Liver (tissue), 9 donors: Measurements from ENCODE around the gene RCAN2. TPM values are rescaled to one million over a fixed set of nuclear protein-coding genes. Genes with fewer than 3 reads are reported as not detected.

Experiments used
- DNase-seq: peaks from one replicate; pipeline ENCODE4 v3.0.0-alpha.2; 2017; ENCODE audit warnings: low spot score
- H3K27ac ChIP-seq, 2 donors: one replicate each; pipeline ENCODE4 v1.7.0; 2013; ENCODE audit warnings: inconsistent platforms in 2 of 2, low read length in 2 of 2, control low read depth in 1 of 2, low read depth in 1 of 2, mild to moderate bottlenecking in 1 of 2
- H3K27me3 ChIP-seq, 4 donors: one replicate each; pipeline versions ENCODE4 v1.6.1 to v1.7.0; 2013; ENCODE audit warnings: low read length in 3 of 4, inconsistent platforms in 1 of 4, mild to moderate bottlenecking in 1 of 4, moderate library complexity in 1 of 4; ENCODE audit not compliant: control insufficient read depth in 4 of 4, insufficient read depth in 4 of 4
- H3K36me3 ChIP-seq, 4 donors: one replicate each; pipeline versions ENCODE4 v1.6.1 to v1.7.0; 2013; ENCODE audit warnings: low read length in 3 of 4, mild to moderate bottlenecking in 3 of 4, low read depth in 1 of 4, moderate library complexity in 1 of 4; ENCODE audit not compliant: control insufficient read depth in 4 of 4, insufficient read depth in 3 of 4
- H3K4me1 ChIP-seq, 4 donors: one replicate each; pipeline versions ENCODE4 v1.6.1 to v1.7.0; 2013; ENCODE audit warnings: low read length in 3 of 4, mild to moderate bottlenecking in 3 of 4, moderate library complexity in 1 of 4; ENCODE audit not compliant: control insufficient read depth in 4 of 4, insufficient read depth in 4 of 4
- H3K4me3 ChIP-seq, 3 donors: one replicate each; pipeline versions ENCODE4 v1.6.1 to v1.7.0; 2013; ENCODE audit warnings: low read length in 3 of 3, control low read depth in 1 of 3, low read depth in 1 of 3, mild to moderate bottlenecking in 1 of 3
- H3K9ac ChIP-seq, 2 donors: one replicate each; pipeline ENCODE4 v1.7.0; 2013; ENCODE audit warnings: low read length in 2 of 2, mild to moderate bottlenecking in 2 of 2, moderate library complexity in 2 of 2, control low read depth in 1 of 2, low read depth in 1 of 2
- H3K9me3 ChIP-seq, 4 donors: one replicate each; pipeline versions ENCODE4 v1.6.1 to v1.7.0; 2013; ENCODE audit warnings: low read length in 3 of 4; ENCODE audit not compliant: control insufficient read depth in 4 of 4
- CTCF ChIP-seq: fragments of 150-350 bp; IDR thresholded peaks from 2 replicates; pipeline ENCODE4 v1.5.1; 2017; ENCODE audit warnings: improper control_type of control experiment, low read depth, low read length; ENCODE audit not compliant: missing input control
- EGR1 ChIP-seq, 2 donors: IDR thresholded peaks; 2 replicates each; pipeline ENCODE4 v1.6.1; 2016 to 2018; ENCODE audit warnings: antibody characterized with exemption in 2 of 2, low read depth in 2 of 2
- FOXA1 ChIP-seq: IDR thresholded peaks from 2 replicates; pipeline ENCODE4 v1.6.1; 2016; ENCODE audit warnings: antibody characterized with exemption
- FOXA2 ChIP-seq: IDR thresholded peaks from 2 replicates; pipeline ENCODE4 v1.6.1; 2016; ENCODE audit warnings: antibody characterized with exemption
- HNF4G ChIP-seq: IDR thresholded peaks from 2 replicates; pipeline ENCODE4 v1.6.1; 2016; ENCODE audit warnings: antibody characterized with exemption
- MAX ChIP-seq: IDR thresholded peaks from 2 replicates; pipeline ENCODE4 v1.6.1; 2016; ENCODE audit warnings: antibody characterized with exemption
- RAD21 ChIP-seq, 2 donors: IDR thresholded peaks; 2 replicates each; pipeline ENCODE4 v1.6.1; 2016; ENCODE audit warnings: antibody characterized with exemption in 2 of 2, mild to moderate bottlenecking in 2 of 2
- RXRA ChIP-seq, 2 donors: IDR thresholded peaks; 2 replicates each; pipeline ENCODE4 v1.6.1; 2017 to 2018; ENCODE audit warnings: antibody characterized with exemption in 2 of 2, mild to moderate bottlenecking in 1 of 2
- SP1 ChIP-seq: IDR thresholded peaks from 2 replicates; pipeline ENCODE4 v1.6.1; 2018; ENCODE audit warnings: antibody characterized with exemption, mild to moderate bottlenecking
- TAF1 ChIP-seq: conservative IDR thresholded peaks from 2 replicates; pipeline ENCODE4 v1.6.1; 2016; ENCODE audit warnings: antibody characterized with exemption, mild to moderate bottlenecking
- YY1 ChIP-seq: IDR thresholded peaks from 2 replicates; pipeline ENCODE4 v1.6.1; 2016; ENCODE audit warnings: antibody characterized with exemption, mild to moderate bottlenecking
- ZBTB33 ChIP-seq: IDR thresholded peaks from 2 replicates; pipeline ENCODE4 v1.6.1; 2016; ENCODE audit warnings: antibody characterized with exemption
- WGBS: extraction: QIAGEN DNeasy Blood & Tissue Kit; methylation state at CpG from one replicate; pipeline ENCODE4 v1.1.7; 2013; 5-methylcytosine and 5-hydroxymethylcytosine counted together
- polyA plus RNA-seq, 2 donors: library from polyadenylated mRNA; stranded (reverse) in 1 of 2; unstranded in 1 of 2; fragments of 200-250 nt in 1 of 2; fragments of >200 nt in 1 of 2; fragmentation: Nextera tagmentation in 1 of 2; extraction: Ambion mirVana in 1 of 2; gene quantifications; one replicate each; pipeline versions ENCODE4 v1.2.1 to v1.2.3, GENCODE V29; 2013 to 2015
- total RNA-seq, 2 donors: library from RNA; depleted of rRNA; stranded (reverse); fragments of >200 nt; gene quantifications; one replicate each; pipeline ENCODE4 v1.2.3, GENCODE V29; 2014
- TF ChIP-seq, protein P1 (sequence below): IDR thresholded peaks from 2 replicates; pipeline ENCODE4 v1.6.1; 2016; ENCODE audit warnings: antibody characterized with exemption, mild to moderate bottlenecking
- TF ChIP-seq, protein P2 (sequence below): IDR thresholded peaks from 2 replicates; pipeline ENCODE4 v1.6.1; 2016; ENCODE audit warnings: antibody characterized with exemption
- donor health status: healthy.
- donor health status: healthy.
- donor health status: healthy.
- donor health status: healthy.
- donor health status: healthy.

The RCAN2 gene
- total and polyA plus RNA-seq, 4 donors: 0.19 to 8.2 (median 2.4) TPM

GRCh38 chr6:46526607-46527006 lies 35.4 kb upstream of the RCAN2 start:
- no peaks in the 10 kb centered on the region for H3K27me3 ChIP-seq
- no peaks in the 10 kb centered on the region for H3K9me3 ChIP-seq
- 91% methylated on average over 2 of the region's 2 CpGs for WGBS
- no peaks in the 10 kb centered on the region for H3K36me3 ChIP-seq
- H3K9ac ChIP-seq: no peak overlapping the region
- no peaks in the 10 kb centered on the region for H3K4me1 ChIP-seq
- TF ChIP-seq SP1 (no peak), EGR1 (IDR thresholded peaks at IDR 0.05; ENCODE audit: low read depth in 2 of 2) (no peak)
- no peak overlapping the region for H3K27ac ChIP-seq
- DNase-seq: no peak
- no peak overlapping the region for H3K4me3 ChIP-seq

DNA sequence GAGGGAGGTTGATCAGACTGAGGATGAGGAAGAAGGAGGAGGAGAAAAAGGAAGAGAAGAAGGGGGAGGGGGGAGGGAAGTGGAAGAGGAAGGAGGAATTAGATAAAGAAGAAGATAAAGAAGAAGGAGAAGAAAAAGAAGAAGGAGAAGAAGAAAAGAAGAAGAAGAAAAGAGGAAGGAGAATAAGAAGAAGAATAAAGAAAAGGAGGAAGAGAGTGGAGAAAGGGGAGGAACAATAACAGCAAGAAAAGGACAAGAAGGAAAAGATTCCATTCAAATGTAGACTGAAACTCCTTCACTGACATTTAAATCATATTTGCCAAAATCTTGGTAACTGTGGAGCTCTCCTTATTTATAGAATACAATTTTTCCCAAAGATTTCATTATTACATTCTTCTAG lies 34.3 kb upstream of the RCAN2 start:
- TF ChIP-seq CTCF: no peak
- TF ChIP-seq MAX: no peak
- TF ChIP-seq RAD21 (IDR thresholded peaks at IDR 0.05): no peak
- no peak for TF ChIP-seq FOXA2
- no peak for TF ChIP-seq FOXA1
- TF ChIP-seq RXRA (IDR thresholded peaks at IDR 0.05): no peak
- TF ChIP-seq, protein P1, sequence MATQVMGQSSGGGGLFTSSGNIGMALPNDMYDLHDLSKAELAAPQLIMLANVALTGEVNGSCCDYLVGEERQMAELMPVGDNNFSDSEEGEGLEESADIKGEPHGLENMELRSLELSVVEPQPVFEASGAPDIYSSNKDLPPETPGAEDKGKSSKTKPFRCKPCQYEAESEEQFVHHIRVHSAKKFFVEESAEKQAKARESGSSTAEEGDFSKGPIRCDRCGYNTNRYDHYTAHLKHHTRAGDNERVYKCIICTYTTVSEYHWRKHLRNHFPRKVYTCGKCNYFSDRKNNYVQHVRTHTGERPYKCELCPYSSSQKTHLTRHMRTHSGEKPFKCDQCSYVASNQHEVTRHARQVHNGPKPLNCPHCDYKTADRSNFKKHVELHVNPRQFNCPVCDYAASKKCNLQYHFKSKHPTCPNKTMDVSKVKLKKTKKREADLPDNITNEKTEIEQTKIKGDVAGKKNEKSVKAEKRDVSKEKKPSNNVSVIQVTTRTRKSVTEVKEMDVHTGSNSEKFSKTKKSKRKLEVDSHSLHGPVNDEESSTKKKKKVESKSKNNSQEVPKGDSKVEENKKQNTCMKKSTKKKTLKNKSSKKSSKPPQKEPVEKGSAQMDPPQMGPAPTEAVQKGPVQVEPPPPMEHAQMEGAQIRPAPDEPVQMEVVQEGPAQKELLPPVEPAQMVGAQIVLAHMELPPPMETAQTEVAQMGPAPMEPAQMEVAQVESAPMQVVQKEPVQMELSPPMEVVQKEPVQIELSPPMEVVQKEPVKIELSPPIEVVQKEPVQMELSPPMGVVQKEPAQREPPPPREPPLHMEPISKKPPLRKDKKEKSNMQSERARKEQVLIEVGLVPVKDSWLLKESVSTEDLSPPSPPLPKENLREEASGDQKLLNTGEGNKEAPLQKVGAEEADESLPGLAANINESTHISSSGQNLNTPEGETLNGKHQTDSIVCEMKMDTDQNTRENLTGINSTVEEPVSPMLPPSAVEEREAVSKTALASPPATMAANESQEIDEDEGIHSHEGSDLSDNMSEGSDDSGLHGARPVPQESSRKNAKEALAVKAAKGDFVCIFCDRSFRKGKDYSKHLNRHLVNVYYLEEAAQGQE: no peak
- no peak for TF ChIP-seq EGR1 (IDR thresholded peaks at IDR 0.05; ENCODE audit: low read depth in 2 of 2)
- TF ChIP-seq YY1: no peak
- no peak for TF ChIP-seq TAF1
- no peak for TF ChIP-seq ZBTB33
- TF ChIP-seq HNF4G: no peak
- TF ChIP-seq, protein P2, sequence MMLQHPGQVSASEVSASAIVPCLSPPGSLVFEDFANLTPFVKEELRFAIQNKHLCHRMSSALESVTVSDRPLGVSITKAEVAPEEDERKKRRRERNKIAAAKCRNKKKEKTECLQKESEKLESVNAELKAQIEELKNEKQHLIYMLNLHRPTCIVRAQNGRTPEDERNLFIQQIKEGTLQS: no peak
- no peak for DNase-seq
- H3K4me1 ChIP-seq: no peaks in the 10 kb centered on the region
- H3K9ac ChIP-seq: no peak overlapping the region
- H3K4me3 ChIP-seq: no peak overlapping the region
- no peaks in the 10 kb centered on the region for H3K9me3 ChIP-seq
- no peaks in the 10 kb centered on the region for H3K36me3 ChIP-seq
- no peak overlapping the region for H3K27ac ChIP-seq
- no peaks in the 10 kb centered on the region for H3K27me3 ChIP-seq
